ENCODE measurements around the gene TRAPPC1. TPM values are rescaled to one million over a fixed set of nuclear protein-coding genes. Genes with fewer than 3 reads are reported as not detected.
A peak's percentile ranks its signal among the peaks of the same experiment; 100 is the strongest.

Gene TRAPPC1
- total RNA-seq, 2 donors from 2014 or later, result 52.4 to 68.2 TPM

GRCh38 chr17:7887482-7888183, 44.1 kb downstream of the TRAPPC1 start:
- peak overlapping the region; percentile 17 to 87 for H3K4me3 ChIP-seq
- no peaks in the 10 kb centered on the region for H3K27me3 ChIP-seq
- no peak for TF ChIP-seq CTCF (IDR thresholded peaks at IDR 0.05)
- H3K36me3 ChIP-seq, result peaks cover 4% of the 10 kb centered on the region
- no peaks in the 10 kb centered on the region for H3K9me3 ChIP-seq
- DNase-seq (ENCODE audit: low spot score), result peak; percentile 91
- H3K27ac ChIP-seq, result peak overlapping the region; percentile 88 to 90
- peaks cover 0 to 47% of the 10 kb centered on the region in 2 donors for H3K4me1 ChIP-seq

- peak overlapping the region; percentile 88 to 90 for H3K27ac ChIP-seq
- H3K4me3 ChIP-seq, result peak overlapping the region; percentile 17 to 87
- no peak for TF ChIP-seq CTCF (IDR thresholded peaks at IDR 0.05)
- peaks cover 0 to 48% of the 10 kb centered on the region in 2 donors for H3K4me1 ChIP-seq
- no peaks in the 10 kb centered on the region for H3K27me3 ChIP-seq
- DNase-seq (ENCODE audit: low spot score), result no peak
- no peaks in the 10 kb centered on the region for H3K9me3 ChIP-seq
- H3K36me3 ChIP-seq, result peaks cover 2% of the 10 kb centered on the region
Measured at GRCh38 chr17:7887038-7887481, 44.7 kb downstream of the TRAPPC1 start.

- Histone ChIP-seq H3K36me3 (no peaks in the 10 kb centered on the region), H3K4me3 (peak overlapping the region; percentile 82 to 87), H3K27ac (peak overlapping the region; percentile 88 to 90), H3K9me3 (no peaks in the 10 kb centered on the region), H3K27me3 (no peaks in the 10 kb centered on the region), H3K4me1 (peaks cover 0 to 54% of the 10 kb centered on the region in 2 donors)
- TF ChIP-seq CTCF (IDR thresholded peaks at IDR 0.05), result no peak
- peak; percentile 61 for DNase-seq (ENCODE audit: low spot score)
Measured at GRCh38 chr17:7886227-7887037, 45.3 kb downstream of the TRAPPC1 start.

- Histone ChIP-seq H3K4me3 (peak overlapping the region; percentile 82 to 87), H3K27ac (peak overlapping the region; percentile 88 to 90), H3K9me3 (no peaks in the 10 kb centered on the region), H3K27me3 (no peaks in the 10 kb centered on the region), H3K4me1 (peaks cover 0 to 57% of the 10 kb centered on the region in 2 donors), H3K36me3 (no peaks in the 10 kb centered on the region)
- no peak for TF ChIP-seq CTCF (IDR thresholded peaks at IDR 0.05)
- DNase-seq (ENCODE audit: low spot score), result peak; percentile 62
Measured at GRCh38 chr17:7885367-7886226, 46.1 kb downstream of the TRAPPC1 start.

GRCh38 chr17:7884581-7885366, 47.0 kb downstream of the TRAPPC1 start:
- Histone ChIP-seq H3K36me3 (no peaks in the 10 kb centered on the region), H3K4me1 (peaks cover 0 to 52% of the 10 kb centered on the region in 2 donors), H3K9me3 (no peaks in the 10 kb centered on the region), H3K27me3 (no peaks in the 10 kb centered on the region), H3K27ac (peak overlapping the region; percentile 88 to 90), H3K4me3 (peak overlapping the region; percentile 82 to 87)
- no peak for TF ChIP-seq CTCF (IDR thresholded peaks at IDR 0.05)
- no peak for DNase-seq (ENCODE audit: low spot score)

All from right atrium auricular region (tissue), 2 donors.